22Rv1 (cell line): ENCODE data around the gene PRKD2.

Experiments
- ZFX ChIP-seq: fragments of 450-650 bp; IDR thresholded peaks from 2 replicates; pipeline ENCODE4 v1.6.1; 2017; ENCODE audit warnings: antibody characterized with exemption, borderline replicate concordance
- TF ChIP-seq, protein P1 (sequence below): fragments of 450-650 bp; IDR thresholded peaks from 2 replicates; pipeline ENCODE4 v1.5.1; 2017; ENCODE audit warnings: mild to moderate bottlenecking

- TF ChIP-seq, protein P1, sequence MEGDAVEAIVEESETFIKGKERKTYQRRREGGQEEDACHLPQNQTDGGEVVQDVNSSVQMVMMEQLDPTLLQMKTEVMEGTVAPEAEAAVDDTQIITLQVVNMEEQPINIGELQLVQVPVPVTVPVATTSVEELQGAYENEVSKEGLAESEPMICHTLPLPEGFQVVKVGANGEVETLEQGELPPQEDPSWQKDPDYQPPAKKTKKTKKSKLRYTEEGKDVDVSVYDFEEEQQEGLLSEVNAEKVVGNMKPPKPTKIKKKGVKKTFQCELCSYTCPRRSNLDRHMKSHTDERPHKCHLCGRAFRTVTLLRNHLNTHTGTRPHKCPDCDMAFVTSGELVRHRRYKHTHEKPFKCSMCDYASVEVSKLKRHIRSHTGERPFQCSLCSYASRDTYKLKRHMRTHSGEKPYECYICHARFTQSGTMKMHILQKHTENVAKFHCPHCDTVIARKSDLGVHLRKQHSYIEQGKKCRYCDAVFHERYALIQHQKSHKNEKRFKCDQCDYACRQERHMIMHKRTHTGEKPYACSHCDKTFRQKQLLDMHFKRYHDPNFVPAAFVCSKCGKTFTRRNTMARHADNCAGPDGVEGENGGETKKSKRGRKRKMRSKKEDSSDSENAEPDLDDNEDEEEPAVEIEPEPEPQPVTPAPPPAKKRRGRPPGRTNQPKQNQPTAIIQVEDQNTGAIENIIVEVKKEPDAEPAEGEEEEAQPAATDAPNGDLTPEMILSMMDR = no peak
- no peak for TF ChIP-seq ZFX
Measured at GRCh38 chr19:46732966-46733689, 16.2 kb upstream of the PRKD2 start.
